Dermis blood vessel endothelial cell (primary cell): ENCODE measurements around the gene LRRC55. TPM values are rescaled to one million over a fixed set of nuclear protein-coding genes. Genes with fewer than 3 reads are reported as not detected.

Experiments
- DNase-seq: peaks from one replicate; pipeline ENCODE4 v3.0.0; 2010
- total RNA-seq: library from RNA; depleted of rRNA; stranded (reverse); fragments of >200 nt; gene quantifications from 2 replicates; pipeline ENCODE4 v1.2.3, GENCODE V29; 2014

LRRC55 gene
- total RNA-seq, 1 donor from 2014 or later, result 0.34 TPM

- no peak for DNase-seq
Observed at GRCh38 chr11:57239348-57239747, 57.6 kb downstream of the LRRC55 start.

GRCh38 chr11:57240007-57240406, 58.3 kb downstream of the LRRC55 start:
- DNase-seq, result no peak

- DNase-seq, result no peak
Observed at GRCh38 chr11:57240757-57241156, 59.0 kb downstream of the LRRC55 start.

Other genes starting within 250 kb of the LRRC55 start
- not detected in 2 replicates for gene OR5AK2, start 193.0 kb upstream of the LRRC55 start, total RNA-seq
- gene APLNR, start 55.3 kb downstream of the LRRC55 start, total RNA-seq, result 3.0 and 19.6 TPM in 2 replicates
- gene TNKS1BP1, start 143.0 kb downstream of the LRRC55 start, total RNA-seq, result 74.3 and 79.6 TPM in 2 replicates
- 58.9 and 160 TPM in 2 replicates for gene SSRP1, start 153.9 kb downstream of the LRRC55 start, total RNA-seq
- not detected in 2 replicates for gene P2RX3, start 156.4 kb downstream of the LRRC55 start, total RNA-seq
- not detected in 2 replicates for gene PRG3, start 199.2 kb downstream of the LRRC55 start, total RNA-seq
- gene PRG2, start 208.7 kb downstream of the LRRC55 start, total RNA-seq, result 0.19 TPM in 1 of 2 replicates, not detected in the other
- 57.7 and 101 TPM in 2 replicates for gene SLC43A3, start 245.2 kb downstream of the LRRC55 start, total RNA-seq